SK-N-SH treated with all-trans-retinoic acid at 6 μM for 48 hours (cell line): ENCODE results near the gene HIVEP3.

ENCODE experiments used
- ATAC-seq: fragments of 200-7000 bp; cut with Tn5 transposase; 3 replicates; pipeline ENCODE4 v1.9.1; 2020; ENCODE audit warnings: mild to moderate bottlenecking, moderate library complexity
- ARNTL ChIP-seq: fragments of 450-650 bp; formaldehyde crosslinking; IDR thresholded peaks from 2 replicates; pipeline ENCODE4 v1.5.0; 2020; ENCODE audit warnings: low read depth, mild to moderate bottlenecking, moderate library complexity, borderline replicate concordance
- BACH2 ChIP-seq: fragments of 250-450 bp; sonication (Bioruptor Pico); IDR thresholded peaks from 2 replicates; pipeline ENCODE4 v1.9.0; 2021; ENCODE audit warnings: mild to moderate bottlenecking, borderline replicate concordance
- CREB5 ChIP-seq: fragments of 250-450 bp; sonication (Bioruptor Pico); IDR thresholded peaks from 2 replicates; pipeline ENCODE4 v1.5.1; 2020; ENCODE audit warnings: low read depth, mild to moderate bottlenecking, moderate library complexity
- CSDC2 ChIP-seq: fragments of 250-450 bp; sonication (Bioruptor Pico); IDR thresholded peaks from 2 replicates; pipeline ENCODE4 v1.5.0; 2020; ENCODE audit warnings: mild to moderate bottlenecking, moderate library complexity
- ESRRG ChIP-seq: fragments of 250-450 bp; sonication (Bioruptor Pico); IDR thresholded peaks from 2 replicates; pipeline ENCODE4 v1.6.1; 2021; ENCODE audit warnings: mild to moderate bottlenecking
- GLIS3 ChIP-seq: fragments of 250-450 bp; sonication (Bioruptor Pico); IDR thresholded peaks from 2 replicates; pipeline ENCODE4 v1.5.0; 2020; ENCODE audit warnings: mild to moderate bottlenecking, moderate library complexity
- ISL1 ChIP-seq: fragments of 250-450 bp; sonication (Bioruptor Pico); IDR thresholded peaks from 2 replicates; pipeline ENCODE4 v2.1.2; 2022; ENCODE audit warnings: mild to moderate bottlenecking, moderate library complexity
- OSR1 ChIP-seq: fragments of 250-450 bp; sonication (Bioruptor Pico); IDR thresholded peaks from 2 replicates; pipeline ENCODE4 v1.8.0; 2022; ENCODE audit warnings: moderate library complexity, mild to moderate bottlenecking, inconsistent platforms
- PATZ1 ChIP-seq: fragments of 250-450 bp; sonication (Bioruptor Pico); IDR thresholded peaks from 2 replicates; pipeline ENCODE4 v1.8.0; 2020; ENCODE audit warnings: mild to moderate bottlenecking, moderate library complexity, borderline replicate concordance
- POU6F1 ChIP-seq: fragments of 250-450 bp; sonication (Bioruptor Pico); IDR thresholded peaks from 2 replicates; pipeline ENCODE4 v1.8.0; 2021; ENCODE audit warnings: low read depth, mild to moderate bottlenecking, moderate library complexity, borderline replicate concordance
- PPARA ChIP-seq: fragments of 250-450 bp; sonication (Bioruptor Pico); IDR thresholded peaks from 2 replicates; pipeline ENCODE4 v1.5.0; 2020; ENCODE audit warnings: mild to moderate bottlenecking, borderline replicate concordance
- RARB ChIP-seq: fragments of 250-450 bp; sonication (Bioruptor Pico); IDR thresholded peaks from 2 replicates; pipeline ENCODE4 v1.8.0; 2021; ENCODE audit warnings: mild to moderate bottlenecking, moderate library complexity
- SNAI2 ChIP-seq: fragments of 250-450 bp; sonication (Bioruptor Pico); IDR thresholded peaks from 2 replicates; pipeline ENCODE4 v1.5.0; 2020; ENCODE audit warnings: mild to moderate bottlenecking, moderate library complexity
- TCF4 ChIP-seq: fragments of 250-450 bp; sonication (Bioruptor Pico); IDR thresholded peaks from 2 replicates; pipeline ENCODE4 v1.8.0; 2021; ENCODE audit warnings: mild to moderate bottlenecking, moderate library complexity, borderline replicate concordance
- TOX ChIP-seq: fragments of 250-450 bp; sonication (Bioruptor Pico); IDR thresholded peaks from 2 replicates; pipeline ENCODE4 v1.8.0; 2021; ENCODE audit warnings: mild to moderate bottlenecking, moderate library complexity, borderline replicate concordance
- ZC3H10 ChIP-seq: fragments of 250-450 bp; sonication (Bioruptor Pico); IDR thresholded peaks from 2 replicates; pipeline ENCODE4 v1.5.1; 2021; ENCODE audit warnings: mild to moderate bottlenecking, moderate library complexity
- ZFP3 ChIP-seq: fragments of 250-450 bp; sonication (Bioruptor Pico); IDR thresholded peaks from 2 replicates; pipeline ENCODE4 v1.5.0; 2020; ENCODE audit warnings: mild to moderate bottlenecking, moderate library complexity
- ZFP30 ChIP-seq: fragments of 450-650 bp; formaldehyde crosslinking; IDR thresholded peaks from 2 replicates; pipeline ENCODE4 v1.5.0; 2022; ENCODE audit warnings: mild to moderate bottlenecking, moderate library complexity
- ZNF565 ChIP-seq: fragments of 450-650 bp; formaldehyde crosslinking; conservative IDR thresholded peaks from 2 replicates; pipeline ENCODE4 v1.5.0; 2020; ENCODE audit warnings: low read depth, mild to moderate bottlenecking, moderate library complexity
- ZNF70 ChIP-seq: fragments of 450-650 bp; formaldehyde crosslinking; IDR thresholded peaks from 2 replicates; pipeline ENCODE4 v1.5.0; 2020; ENCODE audit warnings: mild to moderate bottlenecking, moderate library complexity
- ZNF8 ChIP-seq: fragments of 450-650 bp; formaldehyde crosslinking; IDR thresholded peaks from 2 replicates; pipeline ENCODE4 v1.5.0; 2020; ENCODE audit warnings: mild to moderate bottlenecking, moderate library complexity
- TF ChIP-seq, protein P1 (sequence below): fragments of 250-450 bp; sonication (Bioruptor Pico); IDR thresholded peaks from 2 replicates; pipeline ENCODE4 v1.5.1; 2021; ENCODE audit warnings: mild to moderate bottlenecking, moderate library complexity

The HIVEP3 gene

GRCh38 chr1:41849211-41849759, 69.4 kb downstream of the HIVEP3 start:
- no peak for ATAC-seq
- no peak for TF ChIP-seq PPARA (CRISPR knock-in tag)
- no peak for TF ChIP-seq POU6F1

- no peak for TF ChIP-seq CREB5 (CRISPR knock-in tag)
- TF ChIP-seq ZNF8 (CRISPR knock-in tag) = no peak
- TF ChIP-seq OSR1 = no peak
- TF ChIP-seq RARB = no peak
- TF ChIP-seq TOX (CRISPR knock-in tag) = no peak
- TF ChIP-seq, protein P1, sequence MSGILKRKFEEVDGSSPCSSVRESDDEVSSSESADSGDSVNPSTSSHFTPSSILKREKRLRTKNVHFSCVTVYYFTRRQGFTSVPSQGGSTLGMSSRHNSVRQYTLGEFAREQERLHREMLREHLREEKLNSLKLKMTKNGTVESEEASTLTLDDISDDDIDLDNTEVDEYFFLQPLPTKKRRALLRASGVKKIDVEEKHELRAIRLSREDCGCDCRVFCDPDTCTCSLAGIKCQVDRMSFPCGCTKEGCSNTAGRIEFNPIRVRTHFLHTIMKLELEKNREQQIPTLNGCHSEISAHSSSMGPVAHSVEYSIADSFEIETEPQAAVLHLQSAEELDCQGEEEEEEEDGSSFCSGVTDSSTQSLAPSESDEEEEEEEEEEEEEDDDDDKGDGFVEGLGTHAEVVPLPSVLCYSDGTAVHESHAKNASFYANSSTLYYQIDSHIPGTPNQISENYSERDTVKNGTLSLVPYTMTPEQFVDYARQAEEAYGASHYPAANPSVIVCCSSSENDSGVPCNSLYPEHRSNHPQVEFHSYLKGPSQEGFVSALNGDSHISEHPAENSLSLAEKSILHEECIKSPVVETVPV (CRISPR knock-in tag) = no peak
- no peak for TF ChIP-seq GLIS3 (CRISPR knock-in tag)
- TF ChIP-seq ZFP30 = no peak
- TF ChIP-seq POU6F1 = no peak
- no peak for TF ChIP-seq BACH2 (CRISPR knock-in tag)
- no peak for ATAC-seq
Measured at GRCh38 chr1:41848216-41848952, 70.3 kb downstream of the HIVEP3 start.

- TF ChIP-seq CSDC2 (CRISPR knock-in tag) (no peak), PPARA (CRISPR knock-in tag) (no peak), ESRRG (CRISPR knock-in tag) (no peak), TCF4 (no peak), ZNF8 (CRISPR knock-in tag) (no peak), BACH2 (CRISPR knock-in tag) (no peak), SNAI2 (CRISPR knock-in tag) (no peak), ZNF565 (CRISPR knock-in tag) (no peak), POU6F1 (no peak)
- peak; percentile 13; the same call in 1 of the 3 replicates for ATAC-seq
Measured at GRCh38 chr1:41847733-41848132, 71.0 kb downstream of the HIVEP3 start.

GRCh38 chr1:41846625-41847405, 71.9 kb downstream of the HIVEP3 start:
- TF ChIP-seq BACH2 (CRISPR knock-in tag) (no peak), ZFP3 (CRISPR knock-in tag) (no peak), PPARA (CRISPR knock-in tag) (no peak), ZC3H10 (CRISPR knock-in tag) (no peak), SNAI2 (CRISPR knock-in tag) (no peak), TCF4 (no peak), ISL1 (CRISPR knock-in tag) (no peak), POU6F1 (no peak), ZNF565 (CRISPR knock-in tag) (no peak), GLIS3 (CRISPR knock-in tag) (no peak), TOX (CRISPR knock-in tag) (no peak), ZNF8 (CRISPR knock-in tag) (no peak), ARNTL (no peak), ZNF70 (no peak), ZFP30 (no peak), PATZ1 (no peak)
- ATAC-seq = peak; percentile 64
